Measurements from ENCODE around the gene ZNF407. TPM values are rescaled to one million over a fixed set of nuclear protein-coding genes. Genes with fewer than 3 reads are reported as not detected.

ZNF407 gene
- total RNA-seq, 1 donor from 2014 or later: 14.3 TPM

GRCh38 chr18:74624466-74624865 is 26.8 kb downstream of the ZNF407 start:
- no peak for DNase-seq (ENCODE audit: extremely low read depth, low read depth, low spot score)

DNA sequence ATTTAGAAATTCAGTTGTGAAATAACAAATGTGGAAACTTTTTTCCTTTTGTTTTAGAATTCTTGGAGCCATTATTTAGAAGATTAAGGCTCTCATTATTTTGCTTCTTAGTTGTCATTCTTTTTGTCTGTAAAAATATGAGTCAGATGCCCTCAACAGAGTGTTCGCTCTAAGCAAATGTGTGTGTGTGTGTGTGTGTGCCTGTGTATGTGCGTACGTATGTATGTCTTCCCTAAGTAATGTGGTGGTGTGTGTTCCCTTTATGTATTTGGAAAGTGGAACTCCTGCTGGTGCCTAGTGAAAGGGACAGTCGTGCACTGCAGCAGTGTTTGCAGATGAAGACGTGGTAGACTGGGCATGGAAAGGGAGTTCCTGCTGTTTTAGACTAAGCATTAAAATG is 27.5 kb downstream of the ZNF407 start:
- DNase-seq (ENCODE audit: extremely low read depth, low read depth, low spot score): no peak

DNA sequence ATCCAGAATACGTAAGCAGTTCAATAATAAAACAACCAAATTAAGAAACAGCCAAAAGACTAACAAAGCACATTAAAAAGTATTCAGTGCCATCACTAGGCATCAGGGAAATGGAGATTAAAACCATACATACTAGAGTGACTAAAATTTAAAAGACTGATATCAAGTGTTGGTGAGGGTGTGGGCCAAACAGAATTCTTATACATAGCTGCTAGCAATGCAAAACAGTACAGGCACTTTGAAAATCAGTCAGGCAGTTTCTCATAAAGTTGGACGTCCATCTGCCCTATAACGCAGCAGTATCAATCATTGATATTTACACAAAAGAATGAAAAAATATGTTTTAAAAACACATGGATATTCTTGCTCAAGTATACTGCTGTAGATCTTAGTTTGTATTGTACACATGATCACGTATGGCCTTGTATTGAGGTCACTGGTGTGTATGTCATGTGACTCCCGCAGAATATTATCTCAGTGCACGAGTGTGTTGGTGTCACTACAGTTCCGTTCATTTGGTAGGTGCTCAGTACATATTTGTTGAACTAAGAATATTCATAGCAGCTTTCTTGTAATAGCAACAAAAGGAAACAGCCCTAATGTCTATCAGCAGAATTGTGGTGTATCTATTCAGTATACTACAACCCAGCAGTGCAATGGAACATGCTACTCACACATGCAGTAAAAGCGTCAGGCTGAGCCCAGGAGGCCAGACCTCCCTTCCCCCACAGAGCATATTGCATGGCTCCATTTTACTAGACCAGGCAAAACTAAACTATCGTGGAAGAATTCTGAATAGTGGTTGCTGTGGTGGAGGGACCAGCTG is 28.6 kb downstream of the ZNF407 start:
- no peak for DNase-seq (ENCODE audit: extremely low read depth, low read depth, low spot score)

DNA sequence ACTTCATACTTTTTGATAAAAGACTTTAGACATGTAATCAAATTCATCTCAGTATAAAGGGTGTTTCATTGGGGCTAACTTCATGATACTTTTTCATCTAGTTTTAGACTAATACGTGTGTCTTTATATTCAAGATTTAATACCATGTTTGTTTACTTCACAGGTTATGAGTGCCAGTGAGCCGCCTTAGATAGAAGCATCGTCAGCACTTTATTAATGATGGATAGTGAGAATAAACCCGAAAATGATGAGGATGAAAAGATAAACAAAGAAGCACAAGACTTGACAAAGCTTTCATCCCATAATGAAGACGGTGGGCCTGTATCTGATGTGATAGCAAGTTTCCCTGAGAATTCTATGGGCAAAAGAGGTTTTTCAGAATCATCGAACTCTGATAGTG is 33.1 kb downstream of the ZNF407 start:
- no peak for DNase-seq (ENCODE audit: extremely low read depth, low read depth, low spot score)

DNA sequence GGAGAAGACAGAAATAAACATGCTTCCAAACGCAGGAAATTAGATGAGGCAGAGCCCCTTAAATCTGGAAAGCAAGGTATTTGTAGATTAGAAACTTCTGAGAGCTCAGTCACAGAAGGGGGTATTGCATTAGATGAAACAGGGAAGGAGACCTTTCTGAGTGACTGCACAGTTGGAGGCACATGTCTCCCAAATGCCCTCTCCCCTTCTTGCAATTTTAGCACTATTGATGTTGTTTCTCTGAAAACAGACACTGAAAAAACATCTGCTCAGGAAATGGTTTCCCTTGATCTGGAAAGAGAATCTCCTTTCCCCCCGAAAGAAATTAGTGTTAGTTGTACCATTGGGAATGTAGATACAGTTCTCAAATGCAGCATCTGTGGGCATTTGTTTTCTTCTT is 33.5 kb downstream of the ZNF407 start:
- no peak for DNase-seq (ENCODE audit: extremely low read depth, low read depth, low spot score)

DNA sequence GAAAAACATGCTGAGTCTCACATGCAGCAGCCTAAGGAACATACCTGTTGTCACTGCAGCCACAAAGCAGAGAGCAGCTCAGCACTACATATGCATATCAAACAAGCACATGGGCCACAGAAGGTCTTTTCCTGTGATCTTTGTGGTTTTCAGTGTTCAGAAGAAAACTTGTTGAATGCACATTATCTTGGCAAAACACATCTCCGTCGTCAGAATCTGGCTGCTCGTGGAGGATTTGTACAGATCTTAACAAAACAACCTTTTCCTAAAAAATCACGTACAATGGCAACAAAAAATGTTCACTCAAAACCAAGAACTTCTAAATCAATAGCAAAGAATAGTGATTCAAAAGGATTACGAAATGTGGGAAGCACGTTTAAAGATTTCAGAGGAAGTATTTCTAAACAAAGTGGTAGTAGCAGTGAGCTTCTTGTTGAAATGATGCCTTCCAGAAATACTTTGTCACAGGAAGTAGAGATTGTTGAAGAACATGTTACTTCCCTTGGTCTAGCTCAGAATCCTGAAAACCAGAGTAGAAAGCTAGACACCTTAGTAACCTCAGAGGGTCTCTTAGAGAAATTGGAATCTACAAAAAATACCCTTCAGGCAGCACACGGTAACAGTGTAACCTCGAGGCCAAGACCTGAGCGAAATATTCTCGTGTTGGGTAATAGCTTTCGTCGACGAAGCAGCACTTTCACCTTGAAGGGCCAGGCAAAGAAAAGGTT is 34.1 kb downstream of the ZNF407 start:
- no peak for DNase-seq (ENCODE audit: extremely low read depth, low read depth, low spot score)

- DNase-seq (ENCODE audit: extremely low read depth, low read depth, low spot score): no peak
Observed at GRCh38 chr18:74632351-74632679, 34.6 kb downstream of the ZNF407 start.

DNA sequence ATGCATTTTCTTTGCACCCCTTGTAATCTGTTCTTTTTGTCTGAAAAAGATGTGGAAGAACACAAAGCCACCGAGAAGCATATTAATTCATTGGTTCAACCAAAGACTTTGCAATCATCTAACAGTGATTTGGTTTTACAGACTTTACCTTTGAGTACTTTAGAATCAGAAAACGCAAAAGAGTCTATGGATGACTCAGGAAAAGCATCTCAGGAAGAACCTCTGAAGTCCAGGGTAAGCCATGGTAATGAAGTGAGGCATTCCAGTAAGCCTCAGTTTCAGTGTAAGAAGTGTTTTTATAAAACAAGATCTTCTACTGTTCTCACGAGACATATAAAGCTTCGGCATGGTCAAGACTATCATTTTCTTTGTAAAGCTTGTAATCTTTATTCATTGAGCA is 35.2 kb downstream of the ZNF407 start:
- no peak for DNase-seq (ENCODE audit: extremely low read depth, low read depth, low spot score)

DNA sequence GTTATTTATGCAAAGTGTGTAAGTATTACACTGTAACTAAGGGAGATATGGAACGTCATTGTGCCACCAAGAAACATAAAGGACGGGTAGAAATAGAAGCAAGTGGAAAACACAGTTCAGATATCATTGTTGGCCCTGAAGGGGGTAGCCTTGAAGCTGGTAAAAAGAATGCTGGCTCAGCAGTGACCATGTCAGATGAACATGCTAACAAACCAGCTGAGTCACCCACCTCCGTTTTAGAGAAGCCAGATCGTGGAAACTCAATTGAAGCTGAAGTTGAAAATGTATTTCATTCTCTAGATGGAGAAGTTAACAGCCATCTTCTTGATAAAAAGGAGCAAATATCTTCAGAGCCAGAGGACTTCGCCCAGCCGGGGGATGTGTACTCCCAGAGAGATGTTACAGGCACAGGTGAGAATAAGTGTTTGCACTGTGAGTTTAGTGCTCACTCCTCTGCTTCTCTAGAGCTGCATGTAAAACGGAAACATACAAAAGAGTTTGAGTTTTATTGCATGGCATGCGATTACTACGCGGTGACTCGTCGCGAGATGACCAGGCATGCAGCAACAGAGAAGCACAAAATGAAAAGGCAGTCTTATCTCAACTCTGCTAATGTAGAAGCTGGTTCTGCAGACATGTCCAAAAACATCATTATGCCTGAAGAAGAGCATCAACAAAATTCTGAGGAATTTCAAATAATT is 36.1 kb downstream of the ZNF407 start:
- DNase-seq (ENCODE audit: extremely low read depth, low read depth, low spot score): no peak

DNA sequence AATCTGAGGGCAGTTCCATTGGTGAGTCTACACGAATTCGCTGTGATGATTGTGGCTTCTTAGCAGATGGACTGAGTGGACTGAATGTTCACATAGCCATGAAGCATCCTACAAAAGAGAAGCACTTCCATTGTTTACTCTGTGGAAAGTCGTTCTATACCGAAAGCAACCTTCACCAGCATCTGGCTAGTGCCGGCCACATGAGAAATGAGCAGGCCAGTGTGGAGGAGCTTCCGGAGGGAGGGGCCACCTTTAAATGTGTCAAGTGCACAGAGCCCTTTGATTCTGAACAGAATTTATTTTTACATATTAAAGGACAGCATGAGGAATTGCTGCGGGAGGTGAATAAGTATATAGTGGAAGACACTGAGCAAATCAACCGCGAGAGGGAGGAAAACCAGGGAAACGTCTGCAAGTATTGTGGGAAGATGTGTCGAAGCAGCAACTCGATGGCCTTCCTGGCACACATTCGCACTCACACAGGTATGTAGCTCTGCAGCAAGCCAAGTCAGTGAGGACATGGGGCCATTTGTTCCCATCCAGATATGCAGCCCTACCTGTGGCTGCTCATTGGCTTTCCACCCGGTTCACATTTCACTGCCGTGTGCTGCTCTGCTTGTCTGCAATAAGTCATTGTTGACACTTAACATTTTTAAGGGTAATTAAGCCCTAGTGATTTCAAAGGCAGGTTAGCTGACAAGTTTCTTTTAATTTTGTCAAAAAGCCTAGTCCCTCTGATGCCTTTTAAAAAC is 37.7 kb downstream of the ZNF407 start:
- no peak for DNase-seq (ENCODE audit: extremely low read depth, low read depth, low spot score)

DNA sequence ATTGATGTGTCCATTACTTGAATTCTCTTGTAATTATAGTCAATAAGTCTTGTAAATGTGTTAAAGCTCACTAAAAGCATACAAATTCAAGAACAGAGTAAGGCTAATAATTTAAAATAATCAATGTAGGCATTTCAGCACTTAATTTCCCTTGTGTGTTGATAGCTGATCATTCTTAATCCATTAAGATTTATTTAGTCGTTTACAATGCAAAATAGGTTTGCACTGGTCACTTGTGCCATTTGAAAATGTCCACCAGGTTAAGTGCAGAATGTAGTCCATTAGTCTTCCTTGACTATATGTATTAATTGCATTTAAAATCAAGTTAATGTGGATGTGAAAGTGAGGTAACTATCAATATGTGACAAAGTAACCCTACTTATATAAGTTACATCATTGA is 39.4 kb downstream of the ZNF407 start:
- DNase-seq (ENCODE audit: extremely low read depth, low read depth, low spot score): no peak

GRCh38 chr18:74638210-74638609 is 40.5 kb downstream of the ZNF407 start:
- DNase-seq (ENCODE audit: extremely low read depth, low read depth, low spot score): no peak

DNA sequence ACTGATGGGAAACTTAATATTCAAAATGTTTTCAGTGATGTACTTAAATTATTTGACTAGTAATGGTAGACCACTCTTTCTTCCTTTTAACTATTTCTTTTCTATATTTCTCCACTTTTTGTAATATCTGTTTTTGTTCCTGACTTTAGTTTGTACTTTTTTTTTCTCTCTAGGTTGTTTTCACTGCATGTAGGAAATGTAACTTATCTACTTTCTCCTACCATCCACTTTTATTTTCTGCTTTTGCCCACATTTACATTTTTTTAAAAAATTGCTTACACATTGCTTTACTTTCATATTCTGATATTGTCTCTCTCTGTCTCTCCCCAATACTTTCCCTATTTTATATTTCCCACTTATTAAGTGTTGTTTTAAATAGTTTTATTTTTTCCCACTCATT is 47.0 kb downstream of the ZNF407 start:
- DNase-seq (ENCODE audit: extremely low read depth, low read depth, low spot score): no peak

GRCh38 chr18:74645679-74646078 is 48.0 kb downstream of the ZNF407 start:
- DNase-seq (ENCODE audit: extremely low read depth, low read depth, low spot score): no peak

- DNase-seq (ENCODE audit: extremely low read depth, low read depth, low spot score): no peak
Observed at GRCh38 chr18:74651327-74652128, 53.9 kb downstream of the ZNF407 start.

DNA sequence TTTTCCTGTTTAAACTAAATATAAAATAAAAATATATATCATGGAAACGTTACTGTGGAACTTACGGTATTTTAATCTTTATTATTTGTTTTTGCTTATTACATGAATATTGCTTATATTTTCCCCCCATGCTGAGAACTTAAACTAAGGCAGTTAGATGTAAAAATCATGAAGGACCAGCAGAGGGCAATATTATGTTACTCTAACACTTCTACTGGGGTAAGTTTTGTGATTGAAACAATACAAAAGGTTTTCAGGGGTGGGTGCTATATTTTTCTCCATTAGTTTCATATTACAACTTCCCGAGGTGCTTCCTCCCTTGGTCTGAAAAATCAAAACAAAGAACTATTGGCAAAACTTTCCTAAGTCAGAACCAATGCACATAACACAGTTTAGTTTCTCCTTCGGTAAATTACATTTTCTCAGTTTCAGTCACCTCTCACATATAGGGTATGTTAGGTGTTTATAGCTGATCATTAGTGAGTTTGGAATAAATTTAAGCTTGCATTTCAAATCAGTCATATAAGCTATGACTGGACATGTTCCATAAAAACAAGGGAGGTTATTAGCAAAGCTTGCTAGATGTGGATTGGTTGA is 54.8 kb downstream of the ZNF407 start:
- no peak for DNase-seq (ENCODE audit: extremely low read depth, low read depth, low spot score)

DNA sequence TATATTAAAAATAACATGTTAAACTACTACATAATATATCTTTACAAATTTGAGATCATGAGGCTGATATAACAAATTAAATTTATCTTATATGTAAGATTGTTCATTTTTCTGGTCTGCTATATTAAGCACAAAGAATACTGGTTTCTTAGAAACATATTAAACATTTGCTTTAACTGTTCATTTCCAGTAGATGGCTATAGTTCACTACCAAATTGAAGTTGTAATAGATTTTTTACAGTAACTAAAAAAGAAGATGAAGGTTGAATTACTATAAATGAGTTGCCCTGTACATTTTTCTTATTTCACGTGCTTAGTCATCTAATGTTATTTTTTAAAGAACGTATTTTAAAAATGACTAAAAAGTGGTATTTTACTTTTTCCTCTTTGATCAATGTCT is 57.0 kb downstream of the ZNF407 start:
- DNase-seq (ENCODE audit: extremely low read depth, low read depth, low spot score): no peak

GRCh38 chr18:74661008-74661407 is 63.3 kb downstream of the ZNF407 start:
- no peak for DNase-seq (ENCODE audit: extremely low read depth, low read depth, low spot score)

DNA sequence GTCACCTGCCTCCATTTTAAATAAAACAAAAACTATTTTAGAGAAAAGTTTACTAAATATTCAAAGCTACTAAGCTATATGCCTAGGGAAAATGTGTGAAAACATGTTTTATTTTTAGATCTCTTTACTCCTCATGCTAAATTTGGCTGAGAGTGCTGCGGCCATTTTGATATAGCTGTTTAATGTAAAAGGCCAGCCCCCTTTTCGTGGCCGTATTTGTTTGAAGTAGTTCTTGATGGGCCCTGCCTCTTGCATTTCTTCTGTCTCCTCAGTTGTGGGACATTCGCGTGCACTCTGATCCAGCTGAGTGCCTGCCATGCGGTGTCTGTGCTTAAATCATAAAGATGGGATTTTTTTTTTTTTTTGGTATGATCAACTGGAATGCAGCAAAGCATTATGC is 64.0 kb downstream of the ZNF407 start:
- no peak for DNase-seq (ENCODE audit: extremely low read depth, low read depth, low spot score)

GRCh38 chr18:74662622-74663021 is 65.0 kb downstream of the ZNF407 start:
- no peak for DNase-seq (ENCODE audit: extremely low read depth, low read depth, low spot score)

Measured in glomerular endothelial cell (primary cell).